ENCODE results near the gene INO80.

The INO80 gene

GRCh38 chr15:40992825-40993224 is 123.3 kb downstream of the INO80 start:
- no peak for TF ChIP-seq CTCF (IDR thresholded peaks at IDR 0.05; ENCODE audit: insufficient read depth, low read length, missing control alignments)
- no peak overlapping the region for H3K4me3 ChIP-seq (ENCODE audit: low read depth, low read length)
- DNase-seq (ENCODE audit: low read depth, low spot score): no peak
- ChIA-PET CTCF (interaction anchor here (1.0 to 1.9 kb wide), 3 partner anchors 16 to 85 kb away, joined by 3 to 5 read pairs (median 4); no protein-coding TSS in a partner anchor), POLR2A (interaction anchor here (1.2 kb wide), 1 partner anchor 40 kb away, joined by 3 read pairs; the partner anchor contains the start of gene CHAC1)

- H3K4me3 ChIP-seq (ENCODE audit: low read depth, low read length): no peak overlapping the region
- no peak for TF ChIP-seq CTCF (IDR thresholded peaks at IDR 0.05; ENCODE audit: insufficient read depth, low read length, missing control alignments)
- POLR2A ChIA-PET: interaction anchor here (0.6 to 1.2 kb wide), 2 partner anchors 39 to 280 kb away, joined by 3 read pairs; partner anchors contain the start of gene CHAC1
- CTCF ChIA-PET: interaction anchor here (1.0 to 1.9 kb wide), 5 partner anchors 10 to 85 kb away, joined by 3 to 5 read pairs (median 4); no protein-coding TSS in a partner anchor
- no peak for DNase-seq (ENCODE audit: low read depth, low spot score)
These were observed 123.8 kb downstream of the INO80 start for GRCh38 chr15:40992241-40992741.

GRCh38 chr15:40991355-40991754 is 124.7 kb downstream of the INO80 start:
- DNase-seq (ENCODE audit: low read depth, low spot score): no peak
- ChIA-PET POLR2A (interaction anchor here (1.2 kb wide), 1 partner anchor 38 kb away, joined by 3 read pairs; the partner anchor contains the start of gene CHAC1), CTCF (interaction anchor here (1.1 to 1.9 kb wide), 3 partner anchors 9 to 30 kb away, joined by 3 to 5 read pairs (median 4); no protein-coding TSS in a partner anchor)
- no peak overlapping the region for H3K4me3 ChIP-seq (ENCODE audit: low read depth, low read length)
- TF ChIP-seq CTCF (IDR thresholded peaks at IDR 0.05; ENCODE audit: insufficient read depth, low read length, missing control alignments): no peak

- H3K4me3 ChIP-seq (ENCODE audit: low read depth, low read length): no peak overlapping the region
- ChIA-PET POLR2A (interaction anchor here (1.2 kb wide), 1 partner anchor 38 kb away, joined by 3 read pairs; the partner anchor contains the start of gene CHAC1), CTCF (interaction anchor here (1.0 to 1.9 kb wide), 3 partner anchors 8 to 21 kb away, joined by 3 to 5 read pairs (median 4); no protein-coding TSS in a partner anchor)
- no peak for TF ChIP-seq CTCF (IDR thresholded peaks at IDR 0.05; ENCODE audit: insufficient read depth, low read length, missing control alignments)
- no peak for DNase-seq (ENCODE audit: low read depth, low spot score)
These were observed 125.3 kb downstream of the INO80 start for GRCh38 chr15:40990789-40991188.

- ChIA-PET POLR2A (interaction anchor here (1.2 kb wide), 1 partner anchor 37 kb away, joined by 3 read pairs; the partner anchor contains the start of gene CHAC1), CTCF (interaction anchor here (1.0 kb wide), 1 partner anchor 22 kb away, joined by 3 read pairs; no protein-coding TSS in a partner anchor)
- no peak overlapping the region for H3K4me3 ChIP-seq (ENCODE audit: low read depth, low read length)
- no peak for TF ChIP-seq CTCF (IDR thresholded peaks at IDR 0.05; ENCODE audit: insufficient read depth, low read length, missing control alignments)
- no peak for DNase-seq (ENCODE audit: low read depth, low spot score)
These were observed 126.0 kb downstream of the INO80 start for GRCh38 chr15:40990080-40990479.

- CTCF ChIA-PET: no interaction called here
- no peak overlapping the region for H3K4me3 ChIP-seq (ENCODE audit: low read depth, low read length)
- POLR2A ChIA-PET: no interaction called here
- no peak for TF ChIP-seq CTCF (IDR thresholded peaks at IDR 0.05; ENCODE audit: insufficient read depth, low read length, missing control alignments)
- no peak for DNase-seq (ENCODE audit: low read depth, low spot score)
These were observed 127.9 kb downstream of the INO80 start for GRCh38 chr15:40988156-40988555.

Measured in AG04449 (cell line).